ENCODE data around the gene PSMD4.
"Not testable (repeated sequence)": the region's sequence is repeated elsewhere in the genome, so short reads cannot be mapped to it uniquely, and the experiment has no call there.

Gene PSMD4

GRCh38 chr1:151273924-151274466, 19.5 kb downstream of the PSMD4 start:
- DNase-seq (ENCODE audit: low read depth), result no peak

GRCh38 chr1:151275341-151275740, 20.8 kb downstream of the PSMD4 start:
- not testable (repeated sequence) for DNase-seq (ENCODE audit: low read depth)

GRCh38 chr1:151277249-151277648, 22.7 kb downstream of the PSMD4 start:
- DNase-seq (ENCODE audit: low read depth), result no peak

- peak; percentile 87 for DNase-seq (ENCODE audit: low read depth)
Measured at GRCh38 chr1:151281225-151281968, 26.9 kb downstream of the PSMD4 start.

- DNase-seq (ENCODE audit: low read depth), result peak; percentile 100
Measured at GRCh38 chr1:151281969-151282882, 27.7 kb downstream of the PSMD4 start, which contains the start of gene ZNF687. TSS of gene ZNF687 (plus strand) at chr1:151282299. CDS start at chr1:151286292, 3,993 bp downstream.

GRCh38 chr1:151282883-151283725, 28.6 kb downstream of the PSMD4 start:
- DNase-seq (ENCODE audit: low read depth), result no peak

- DNase-seq (ENCODE audit: low read depth), result no peak
Measured at GRCh38 chr1:151284013-151284577, 29.6 kb downstream of the PSMD4 start.

GRCh38 chr1:151286619-151287340, 32.2 kb downstream of the PSMD4 start:
- no peak for DNase-seq (ENCODE audit: low read depth)

GRCh38 chr1:151287341-151287699, 32.8 kb downstream of the PSMD4 start:
- no peak for DNase-seq (ENCODE audit: low read depth)

- no peak for DNase-seq (ENCODE audit: low read depth)
Measured at GRCh38 chr1:151287767-151288500, 33.4 kb downstream of the PSMD4 start.

- no peak for DNase-seq (ENCODE audit: low read depth)
Measured at GRCh38 chr1:151288502-151288901, 34.0 kb downstream of the PSMD4 start.

- no peak for DNase-seq (ENCODE audit: low read depth)
Measured at GRCh38 chr1:151289080-151289935, 34.8 kb downstream of the PSMD4 start.

- DNase-seq (ENCODE audit: low read depth), result no peak
Measured at GRCh38 chr1:151289991-151290708, 35.6 kb downstream of the PSMD4 start.

GRCh38 chr1:151290709-151291303, 36.3 kb downstream of the PSMD4 start:
- DNase-seq (ENCODE audit: low read depth), result no peak

GRCh38 chr1:151292207-151293030, 37.9 kb downstream of the PSMD4 start:
- no peak for DNase-seq (ENCODE audit: low read depth)

- DNase-seq (ENCODE audit: low read depth), result no peak
Measured at GRCh38 chr1:151293093-151293492, 38.6 kb downstream of the PSMD4 start.
